Measurements from ENCODE around the gene SLC5A11. TPM values are rescaled to one million over a fixed set of nuclear protein-coding genes. Genes with fewer than 3 reads are reported as not detected.

The SLC5A11 gene
- polyA plus RNA-seq, 1 donor (not counting 4 experiments of a cell fraction or from before 2014, with no cell fraction given): 0.07 TPM

- H3K4me3 ChIP-seq (ENCODE audit: control insufficient read depth in 2 of 3, extremely low read depth in 1 of 3, insufficient read depth in 2 of 3, low read depth in 1 of 3, low read length in 3 of 3): no peak overlapping the region
- no peak overlapping the region for H3K27ac ChIP-seq (ENCODE audit: control insufficient read depth, insufficient read depth, low read length)
- TF ChIP-seq EZH2 (IDR thresholded peaks at IDR 0.05; ENCODE audit: low read length) (no peak), CTCF (optimal IDR thresholded peaks at IDR 0.05 in 1 of 3, IDR thresholded peaks at IDR 0.05 in 1 of 3, conservative IDR thresholded peaks at IDR 0.05 in 1 of 3; ENCODE audit: extremely low read depth in 1 of 3, insufficient read depth in 2 of 3, low read length in 3 of 3) (no peak)
- FAIRE-seq: no peak
- no peaks in the 10 kb centered on the region for H4K20me1 ChIP-seq (ENCODE audit: control insufficient read depth, extremely low read depth, insufficient read depth, low read length)
- no peaks in the 10 kb centered on the region for H3K9me3 ChIP-seq (ENCODE audit: control insufficient read depth, low read depth, low read length)
- H3K36me3 ChIP-seq (ENCODE audit: control insufficient read depth in 2 of 2, extremely low read depth in 1 of 2, insufficient read depth in 2 of 2, low read length in 2 of 2): no peaks in the 10 kb centered on the region
- no peak overlapping the region for H3K9ac ChIP-seq (ENCODE audit: control insufficient read depth, extremely low read depth, insufficient read depth, low read length)
- no peaks in the 10 kb centered on the region for H3K9me1 ChIP-seq (ENCODE audit: control insufficient read depth, extremely low read depth, insufficient read depth, low read length)
- no peaks in the 10 kb centered on the region for H3K27me3 ChIP-seq (ENCODE audit: control insufficient read depth, extremely low read depth, insufficient read depth, low read length)
- H3K79me2 ChIP-seq (ENCODE audit: control insufficient read depth, insufficient read depth, low read length): no peaks in the 10 kb centered on the region
- DNase-seq (ENCODE audit: low read depth, low spot score): no peak
- H3K4me1 ChIP-seq (ENCODE audit: control insufficient read depth, extremely low read depth, insufficient read depth, low read length): peaks cover 9% of the 10 kb centered on the region
- dilution Hi-C loops (cut with MboI; ENCODE audit: extremely low pct_ligation_motif_present, low sequenced_read_pairs): no loop called here
- no peak overlapping the region for H3K4me2 ChIP-seq (ENCODE audit: control insufficient read depth, extremely low read depth, insufficient read depth, low read depth, low read length)
- H2AFZ ChIP-seq (ENCODE audit: control insufficient read depth, low read length): no peak overlapping the region
These were observed 12.7 kb downstream of the SLC5A11 start for GRCh38 chr16:24858219-24859041.

GRCh38 chr16:24861461-24861860 lies 15.7 kb downstream of the SLC5A11 start:
- Histone ChIP-seq H3K4me2 (ENCODE audit: control insufficient read depth, extremely low read depth, insufficient read depth, low read depth, low read length) (no peak overlapping the region), H3K79me2 (ENCODE audit: control insufficient read depth, insufficient read depth, low read length) (no peaks in the 10 kb centered on the region), H3K27me3 (ENCODE audit: control insufficient read depth, extremely low read depth, insufficient read depth, low read length) (no peaks in the 10 kb centered on the region), H3K4me3 (ENCODE audit: control insufficient read depth in 2 of 3, extremely low read depth in 1 of 3, insufficient read depth in 2 of 3, low read depth in 1 of 3, low read length in 3 of 3) (no peak overlapping the region), H2AFZ (ENCODE audit: control insufficient read depth, low read length) (no peak overlapping the region), H3K9me1 (ENCODE audit: control insufficient read depth, extremely low read depth, insufficient read depth, low read length) (no peaks in the 10 kb centered on the region), H3K36me3 (ENCODE audit: control insufficient read depth in 2 of 2, extremely low read depth in 1 of 2, insufficient read depth in 2 of 2, low read length in 2 of 2) (no peaks in the 10 kb centered on the region), H3K27ac (ENCODE audit: control insufficient read depth, insufficient read depth, low read length) (no peak overlapping the region), H3K4me1 (ENCODE audit: control insufficient read depth, extremely low read depth, insufficient read depth, low read length) (no peaks in the 10 kb centered on the region), H3K9me3 (ENCODE audit: control insufficient read depth, low read depth, low read length) (no peaks in the 10 kb centered on the region), H3K9ac (ENCODE audit: control insufficient read depth, extremely low read depth, insufficient read depth, low read length) (no peak overlapping the region), H4K20me1 (ENCODE audit: control insufficient read depth, extremely low read depth, insufficient read depth, low read length) (no peaks in the 10 kb centered on the region)
- TF ChIP-seq CTCF (optimal IDR thresholded peaks at IDR 0.05 in 1 of 3, IDR thresholded peaks at IDR 0.05 in 1 of 3, conservative IDR thresholded peaks at IDR 0.05 in 1 of 3; ENCODE audit: extremely low read depth in 1 of 3, insufficient read depth in 2 of 3, low read length in 3 of 3): no peak
- TF ChIP-seq EZH2 (IDR thresholded peaks at IDR 0.05; ENCODE audit: low read length): no peak
- dilution Hi-C loops (cut with MboI; ENCODE audit: extremely low pct_ligation_motif_present, low sequenced_read_pairs): no loop called here
- FAIRE-seq: no peak
- DNase-seq (ENCODE audit: low read depth, low spot score): no peak

Data from keratinocyte (primary cell).